Hair follicle dermal papilla cell (primary cell): ENCODE results near the gene PRKD2. TPM values are rescaled to one million over a fixed set of nuclear protein-coding genes. Genes with fewer than 3 reads are reported as not detected.

Source experiments
- small RNA-seq: library from RNA; depleted of rRNA; stranded (forward); fragments of <200 nt; gene quantifications from one replicate; pipeline ENCODE3, GENCODE V24; 2012
- total RNA-seq: library from RNA; depleted of rRNA; stranded (reverse); fragments of >200 nt; gene quantifications from 2 replicates; pipeline ENCODE4 v1.2.3, GENCODE V29; 2012

PRKD2 gene
- total RNA-seq: 12.2 and 12.6 TPM in 2 replicates

GRCh38 chr19:46717034-46717715 is at the start of gene PRKD2:
Gene PRKD2 (minus strand): TSS chr19:46717114. CDS start chr19:46716370, 744 bp downstream.

GRCh38 chr19:46746281-46747057 is 29.6 kb upstream of the PRKD2 start, which contains the start of gene STRN4:
Gene STRN4 (minus strand): TSS chr19:46746450. CDS start chr19:46746430, 20 bp downstream.

GRCh38 chr19:46745521-46746280 is 28.8 kb upstream of the PRKD2 start, which contains the start of gene FKRP:
Gene FKRP (plus strand): TSS chr19:46746057. CDS start chr19:46755451, 9,394 bp downstream.

GRCh38 chr19:46661020-46661731 is 55.7 kb downstream of the PRKD2 start, which contains the start of gene DACT3:
Gene DACT3 (minus strand): TSS chr19:46661182. CDS start chr19:46661064, 118 bp downstream.

GRCh38 chr19:46635920-46636761 is 80.8 kb downstream of the PRKD2 start, which contains the start of gene GNG8:
Gene GNG8 (minus strand): TSS chr19:46636202. CDS start chr19:46634682, 1,520 bp downstream.

GRCh38 chr19:46624958-46625661 is 91.8 kb downstream of the PRKD2 start, which contains the start of gene PTGIR:
Gene PTGIR (minus strand): TSS chr19:46625089. CDS start chr19:46624225, 864 bp downstream.

Small RNA genes within 50 kb of the gene (small RNA-seq; reads per million reads assigned to genes)
- not detected for gene MIR320E
- gene RF00019: not detected
- not detected for gene RN7SL364P

Other genes starting within 250 kb of the PRKD2 start
- 0.36 and 8.9 TPM in 2 replicates for gene PNMA8A, start 245.6 kb downstream of the PRKD2 start, total RNA-seq
- gene PNMA8B, start 221.2 kb downstream of the PRKD2 start, total RNA-seq: 1.1 and 2.9 TPM in 2 replicates
- gene CALM3, start 115.8 kb downstream of the PRKD2 start, total RNA-seq: 195 and 218 TPM in 2 replicates
- gene PTGIR, start 92.0 kb downstream of the PRKD2 start, total RNA-seq: 6.7 and 11.8 TPM in 2 replicates
- not detected in 2 replicates for gene GNG8, start 80.9 kb downstream of the PRKD2 start, total RNA-seq
- 9.7 and 10.7 TPM in 2 replicates for gene DACT3, start 55.9 kb downstream of the PRKD2 start, total RNA-seq
- 29.5 TPM in 2 replicates for gene FKRP, start 28.9 kb upstream of the PRKD2 start, total RNA-seq
- gene STRN4, start 29.3 kb upstream of the PRKD2 start, total RNA-seq: 83.5 and 94.1 TPM in 2 replicates
- gene SLC1A5, start 71.5 kb upstream of the PRKD2 start, total RNA-seq: 250 and 297 TPM in 2 replicates
- 79.3 and 93.9 TPM in 2 replicates for gene AP2S1, start 133.7 kb upstream of the PRKD2 start, total RNA-seq
- 59.6 and 66.0 TPM in 2 replicates for gene ARHGAP35, start 143.9 kb upstream of the PRKD2 start, total RNA-seq